Anterior cingulate cortex (tissue), 58 donors: Measurements from ENCODE around the gene CHST3.
"Not testable (repeated sequence)": the region's sequence is repeated elsewhere in the genome, so short reads cannot be mapped to it uniquely, and the experiment has no call there.

Experiments used
- DNase-seq, 58 donors: peaks; one replicate each; lab custom pipeline; 2025; lab: John Stamatoyannopoulos, UW

The CHST3 gene

DNA sequence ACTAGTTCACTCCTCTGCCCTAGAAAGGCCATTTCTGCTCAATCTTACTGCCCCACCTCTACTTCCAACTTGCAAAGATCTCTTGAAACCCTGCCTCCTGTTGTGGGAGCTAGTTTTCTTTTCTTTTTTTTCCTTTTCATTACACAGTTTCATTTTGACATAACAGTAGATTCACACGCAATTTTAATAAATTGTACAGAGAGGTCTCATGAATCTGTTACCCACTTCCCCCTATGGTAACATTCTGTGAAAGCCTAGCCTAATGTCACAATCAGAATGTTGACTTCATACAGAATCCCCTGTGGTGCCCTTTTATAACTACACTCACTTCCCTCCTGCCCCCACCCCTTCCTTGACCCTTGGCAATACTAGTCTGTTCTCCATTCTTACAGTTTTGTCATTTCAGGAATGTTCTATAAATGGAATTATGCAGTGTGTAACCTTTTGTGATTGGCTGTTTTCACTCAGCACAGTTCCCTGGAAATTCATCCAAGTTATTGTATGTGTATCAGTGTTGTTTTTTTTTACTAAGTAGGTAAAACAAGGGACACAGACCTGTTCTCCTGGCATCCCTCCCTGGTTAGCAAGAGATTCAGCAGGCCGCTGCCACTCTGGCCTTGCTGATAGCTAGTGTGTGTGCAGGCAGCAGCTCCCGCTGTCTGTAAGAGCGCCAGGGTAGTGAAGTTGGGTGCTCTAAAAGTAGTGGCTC lies 21.5 kb downstream of the CHST3 start:
- no peak for DNase-seq

DNA sequence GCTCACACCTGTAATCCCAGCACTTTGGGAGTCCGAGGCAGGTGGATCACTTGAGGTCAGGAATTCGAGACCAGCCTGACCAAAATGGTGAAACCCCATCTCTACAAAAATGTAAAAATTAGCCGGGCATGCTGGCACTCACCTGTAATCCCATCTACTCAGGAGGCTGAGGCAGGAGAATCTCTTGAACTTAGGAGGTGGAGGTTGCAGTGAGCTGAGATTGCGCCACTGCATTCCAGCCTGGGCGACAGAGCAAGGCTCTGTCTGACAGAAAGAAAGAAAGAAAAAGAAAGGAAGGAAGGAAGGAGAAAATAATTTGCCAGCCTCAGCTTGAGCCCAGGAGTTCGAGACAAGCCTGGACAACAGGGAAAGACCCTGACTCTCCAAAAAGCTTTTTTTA lies 24.7 kb downstream of the CHST3 start:
- DNase-seq, result not testable (repeated sequence)

- no peak for DNase-seq
Observed at GRCh38 chr10:71989661-71990454, 25.7 kb downstream of the CHST3 start.

DNA sequence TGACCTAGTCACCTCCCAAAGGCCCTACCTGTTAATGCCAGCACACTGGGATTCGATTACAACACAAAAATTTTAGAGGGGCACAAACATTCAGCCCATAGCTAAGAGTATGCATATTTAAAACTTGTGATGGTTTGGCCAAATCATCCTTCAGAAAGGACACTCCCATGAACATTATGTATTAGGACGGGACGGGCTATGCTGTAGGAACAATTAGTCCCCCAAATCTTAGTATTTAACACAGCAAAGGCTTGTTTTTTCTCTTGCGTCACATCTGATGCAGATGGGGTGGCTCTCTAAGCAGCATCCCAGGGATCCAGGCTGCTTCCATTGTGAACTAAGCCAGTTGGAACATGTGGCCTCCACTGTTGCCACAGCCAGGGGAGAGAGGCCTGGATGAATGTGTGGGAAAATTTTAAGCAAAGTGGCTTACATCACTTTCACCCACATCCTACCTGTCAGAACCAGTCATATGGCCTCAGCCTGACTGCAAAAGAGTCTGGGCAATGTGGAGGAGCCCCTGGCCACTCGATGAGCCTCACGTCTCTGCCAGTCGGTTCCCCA lies 26.6 kb downstream of the CHST3 start:
- peak in 21 of 58 donors; percentile 4 to 76 (median 43) for DNase-seq

DNA sequence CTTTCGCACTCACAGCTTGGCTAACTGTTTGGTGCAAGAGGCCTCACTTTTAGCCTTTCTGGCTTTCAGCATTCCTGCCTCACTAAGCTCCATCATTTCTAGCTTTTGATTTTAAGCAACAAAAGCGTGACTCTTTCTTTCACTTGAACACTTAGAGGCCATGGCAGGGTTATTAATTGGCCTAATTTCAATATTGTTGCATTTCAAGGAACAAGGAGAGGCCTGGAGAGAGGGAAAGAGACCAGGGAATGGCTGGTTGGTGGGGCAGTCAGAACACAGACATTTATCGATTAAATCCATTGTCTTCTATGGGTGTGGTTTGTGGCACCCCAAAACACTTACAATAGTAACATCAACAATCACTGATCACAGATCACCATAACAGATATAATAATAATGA lies 31.3 kb downstream of the CHST3 start:
- DNase-seq, result no peak

DNA sequence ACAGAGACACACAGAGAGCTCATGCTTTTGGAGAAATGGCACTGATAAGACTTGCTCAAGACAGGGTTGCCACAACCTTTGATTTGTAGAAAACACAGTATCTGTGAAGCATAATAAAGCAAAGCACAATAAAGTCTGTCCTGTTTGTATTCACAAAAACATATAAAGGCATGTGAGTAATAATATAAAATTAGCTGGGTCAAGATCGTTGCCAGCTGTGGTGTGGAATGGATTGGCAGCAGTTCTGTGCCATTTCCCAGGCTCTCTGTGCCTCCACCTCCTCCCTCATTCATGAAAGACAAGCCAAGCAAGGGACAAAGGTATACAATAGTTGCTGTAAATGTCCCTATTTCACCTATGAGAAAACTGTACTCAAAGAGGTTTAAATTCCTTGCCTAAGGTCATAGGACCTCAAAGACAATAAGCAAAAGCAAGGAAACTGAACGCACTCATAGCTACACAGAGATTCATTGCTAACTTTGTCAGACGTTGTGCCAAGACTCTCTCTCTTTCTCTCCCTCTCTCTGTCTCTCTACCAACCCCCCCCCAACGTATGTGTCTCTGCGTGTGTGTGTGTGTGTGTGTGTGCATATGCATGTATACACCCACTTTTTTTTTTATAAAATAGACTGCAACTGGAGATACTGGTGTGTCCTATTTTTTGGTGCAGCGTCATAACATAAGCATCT lies 31.8 kb downstream of the CHST3 start:
- DNase-seq, result no peak

- DNase-seq, result peak in 33 of 58 donors; percentile 20 to 83 (median 57)
Observed at GRCh38 chr10:71996592-71997371, 32.6 kb downstream of the CHST3 start.

- DNase-seq, result peak in 25 of 58 donors; percentile 16 to 78 (median 37)
Observed at GRCh38 chr10:71998119-71998839, 34.1 kb downstream of the CHST3 start.

GRCh38 chr10:71998840-71999194 lies 34.6 kb downstream of the CHST3 start:
- peak in 3 of 58 donors; percentile 25 to 67 (median 39) for DNase-seq

DNA sequence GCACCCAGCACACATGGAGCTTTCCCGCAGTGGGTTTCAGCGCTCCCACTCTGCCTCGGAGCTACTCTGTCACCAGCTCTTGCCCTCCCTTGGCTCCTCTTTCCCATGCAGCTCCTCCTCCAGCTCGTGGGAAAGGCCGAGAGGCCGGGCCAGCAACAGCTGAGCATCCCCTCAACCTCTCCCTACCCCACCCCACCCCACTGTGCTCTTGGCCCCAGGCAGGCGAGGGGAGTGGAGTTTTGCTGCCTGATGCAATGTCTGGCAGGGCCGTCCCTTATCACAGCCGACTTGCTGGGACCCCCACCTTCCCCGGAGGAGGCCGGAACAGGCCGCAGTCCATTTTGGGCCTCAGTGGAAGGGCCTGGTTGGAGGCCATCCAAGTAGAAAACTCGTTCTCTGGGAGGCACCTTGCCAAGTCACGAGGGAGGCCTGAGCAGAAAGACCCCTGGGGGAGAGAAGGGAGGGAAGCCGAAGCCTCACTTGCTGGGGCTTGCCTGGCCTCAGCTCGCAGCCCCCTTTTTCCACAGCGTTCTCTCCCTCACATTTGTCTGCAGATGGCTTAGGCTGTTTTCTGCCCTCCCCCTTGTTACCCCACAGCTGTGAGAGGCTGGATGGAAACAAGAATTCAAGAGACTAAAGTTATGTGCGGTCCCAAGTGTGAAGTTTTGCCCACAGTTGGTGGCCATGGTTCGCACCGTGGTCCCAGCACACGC lies 35.3 kb downstream of the CHST3 start:
- DNase-seq, result peak in 51 of 58 donors; percentile 33 to 84 (median 65)

DNA sequence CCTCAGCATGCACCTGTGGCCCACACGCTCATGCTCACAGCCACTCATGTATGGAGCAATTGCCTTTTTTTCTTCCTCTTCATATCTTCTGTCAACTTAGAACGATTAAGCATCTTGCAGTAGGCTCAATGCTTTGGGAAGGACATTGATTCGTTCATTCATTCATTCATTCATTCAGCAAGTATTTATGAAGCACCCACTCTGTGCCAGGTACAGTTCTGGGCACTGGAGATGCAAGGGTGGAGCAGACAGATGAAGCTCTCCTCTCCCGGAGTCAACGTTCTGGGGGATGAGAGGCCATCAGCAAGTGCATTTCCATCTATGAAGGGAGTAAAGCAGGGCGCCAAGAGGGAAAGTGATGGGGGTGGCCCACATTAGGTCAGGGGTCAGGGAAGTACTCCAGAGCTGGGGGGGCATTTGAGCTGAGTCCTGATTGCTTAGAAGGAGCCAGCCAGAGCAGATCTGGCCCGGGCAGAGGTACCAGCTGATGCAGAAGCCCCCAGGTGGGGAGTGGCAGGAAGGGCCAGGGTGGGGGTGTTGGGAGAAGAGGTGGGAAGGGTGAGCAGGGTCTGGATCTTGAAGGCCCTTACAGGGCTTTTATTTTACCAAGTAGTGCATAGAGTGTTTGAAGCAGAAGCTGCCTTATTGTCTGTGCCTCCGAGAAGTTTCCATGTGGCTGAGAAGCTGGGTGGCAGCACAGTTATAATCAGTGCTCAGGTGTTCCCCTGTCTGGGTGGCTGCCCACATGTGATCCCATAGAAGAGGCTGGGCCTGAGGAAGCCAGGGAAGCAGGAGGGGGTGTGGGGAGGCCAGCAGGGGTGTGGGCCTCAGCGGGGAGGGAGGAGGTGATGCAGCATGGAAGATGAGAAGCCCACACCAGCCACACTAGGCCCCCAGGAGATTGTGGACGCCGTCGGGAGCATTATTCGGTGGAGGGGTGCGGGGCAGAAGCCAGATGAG lies 36.2 kb downstream of the CHST3 start:
- peak in 1 of 58 donors; percentile 42 for DNase-seq

DNA sequence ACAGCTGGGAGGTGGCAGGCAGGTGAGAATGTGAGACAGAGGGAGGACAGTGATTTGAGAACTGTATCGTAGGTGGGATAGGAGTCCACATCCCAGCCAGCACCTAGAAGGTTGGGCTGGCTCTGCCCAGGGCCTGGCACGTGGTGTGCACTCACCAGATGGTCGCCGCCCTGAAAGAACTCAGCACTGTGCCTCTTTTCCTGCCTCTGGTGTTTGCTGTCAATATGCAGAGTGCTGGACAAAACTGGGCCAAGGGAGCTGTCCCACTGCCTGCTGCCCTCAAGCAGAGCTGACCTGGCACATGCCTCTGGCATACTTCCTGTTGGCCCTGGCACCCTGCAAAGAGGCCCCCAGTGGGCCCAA lies 36.8 kb downstream of the CHST3 start:
- DNase-seq, result peak in 25 of 58 donors; percentile 15 to 68 (median 36)

GRCh38 chr10:72002354-72003295 lies 38.4 kb downstream of the CHST3 start:
- no peak for DNase-seq

- DNase-seq, result no peak
Observed at GRCh38 chr10:72006026-72006425, 41.8 kb downstream of the CHST3 start.

DNA sequence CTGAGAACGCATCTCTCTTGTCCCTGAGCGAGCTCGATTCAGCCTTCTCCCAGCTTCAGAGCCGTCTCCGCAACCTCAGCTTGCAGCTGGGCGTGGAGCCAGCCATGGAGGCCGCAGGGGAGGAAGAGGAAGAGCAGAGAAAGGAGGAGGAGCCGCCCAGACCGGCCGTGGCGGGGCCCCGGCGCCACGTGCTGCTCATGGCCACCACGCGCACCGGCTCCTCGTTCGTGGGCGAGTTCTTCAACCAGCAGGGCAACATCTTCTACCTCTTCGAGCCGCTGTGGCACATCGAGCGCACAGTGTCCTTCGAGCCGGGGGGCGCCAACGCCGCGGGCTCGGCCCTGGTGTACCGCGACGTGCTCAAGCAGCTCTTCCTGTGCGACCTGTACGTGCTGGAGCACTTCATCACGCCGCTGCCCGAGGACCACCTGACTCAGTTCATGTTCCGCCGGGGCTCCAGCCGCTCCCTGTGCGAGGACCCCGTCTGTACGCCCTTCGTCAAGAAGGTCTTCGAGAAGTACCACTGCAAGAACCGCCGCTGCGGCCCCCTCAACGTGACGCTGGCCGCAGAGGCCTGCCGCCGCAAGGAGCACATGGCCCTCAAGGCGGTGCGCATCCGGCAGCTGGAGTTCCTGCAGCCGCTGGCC lies 43.2 kb downstream of the CHST3 start:
- peak in 18 of 58 donors; percentile 14 to 68 (median 40) for DNase-seq
